HG03521 (cell line): ENCODE data around the gene C1D.
"Not testable (repeated sequence)": the region's sequence is repeated elsewhere in the genome, so short reads cannot be mapped to it uniquely, and the experiment has no call there.

Experiments
- ATAC-seq: cut with Tn5 transposase; IDR thresholded peaks from one replicate; pipeline ENCODE4 v1.9.1; 2021; ENCODE audit warnings: mild to moderate bottlenecking, moderate library complexity; ENCODE audit not compliant: unreplicated experiment

Gene C1D

GRCh38 chr2:68009526-68009925 is 53.3 kb downstream of the C1D start:
- no peak for ATAC-seq

GRCh38 chr2:68000170-68000825 is 62.5 kb downstream of the C1D start:
- no peak for ATAC-seq

- ATAC-seq, result no peak
Observed at GRCh38 chr2:67999332-67999731, 63.5 kb downstream of the C1D start.

- no peak for ATAC-seq
Observed at GRCh38 chr2:67997903-67998302, 64.9 kb downstream of the C1D start.

GRCh38 chr2:67997528-67997900 is 65.3 kb downstream of the C1D start:
- no peak for ATAC-seq

GRCh38 chr2:67996772-67997527 is 65.9 kb downstream of the C1D start:
- no peak for ATAC-seq

- no peak for ATAC-seq
Observed at GRCh38 chr2:67994716-67995115, 68.1 kb downstream of the C1D start.

GRCh38 chr2:67994069-67994468 is 68.7 kb downstream of the C1D start:
- not testable (repeated sequence) for ATAC-seq

GRCh38 chr2:67993329-67993728 is 69.5 kb downstream of the C1D start:
- ATAC-seq, result no peak

GRCh38 chr2:67991456-67991855 is 71.3 kb downstream of the C1D start:
- no peak for ATAC-seq
